GM21717 (cell line): ENCODE results near the gene MCCC1.
A peak's percentile ranks its signal among the peaks of the same experiment; 100 is the strongest.
"Not testable (repeated sequence)": the region's sequence is repeated elsewhere in the genome, so short reads cannot be mapped to it uniquely, and the experiment has no call there.

Experiments used
- ATAC-seq: cut with Tn5 transposase; IDR thresholded peaks from one replicate; pipeline ENCODE4 v1.9.1; 2021; ENCODE audit warnings: mild to moderate bottlenecking, moderate library complexity; ENCODE audit not compliant: unreplicated experiment

MCCC1 gene

DNA sequence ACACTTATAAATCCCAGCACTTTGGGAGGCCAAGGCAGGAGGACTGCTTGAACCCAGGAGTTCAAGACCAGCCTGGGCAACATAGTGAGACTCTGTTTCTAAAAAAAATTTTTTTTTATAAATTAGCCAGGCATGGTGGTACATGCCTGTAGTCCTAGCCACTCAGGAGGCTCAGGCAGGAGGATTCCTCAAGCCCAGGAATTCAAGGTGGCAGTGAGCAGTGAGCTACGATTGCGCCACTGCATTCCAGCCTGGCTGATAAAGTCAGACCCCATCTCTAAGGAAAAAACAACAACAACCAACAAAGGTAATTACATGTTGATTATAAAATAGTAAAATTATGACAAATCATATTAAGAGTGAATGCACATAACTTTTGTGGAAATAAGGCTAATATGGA lies 40.9 kb downstream of the MCCC1 start:
- no peak for ATAC-seq

GRCh38 chr3:183050706-183051105 lies 48.6 kb downstream of the MCCC1 start:
- no peak for ATAC-seq

DNA sequence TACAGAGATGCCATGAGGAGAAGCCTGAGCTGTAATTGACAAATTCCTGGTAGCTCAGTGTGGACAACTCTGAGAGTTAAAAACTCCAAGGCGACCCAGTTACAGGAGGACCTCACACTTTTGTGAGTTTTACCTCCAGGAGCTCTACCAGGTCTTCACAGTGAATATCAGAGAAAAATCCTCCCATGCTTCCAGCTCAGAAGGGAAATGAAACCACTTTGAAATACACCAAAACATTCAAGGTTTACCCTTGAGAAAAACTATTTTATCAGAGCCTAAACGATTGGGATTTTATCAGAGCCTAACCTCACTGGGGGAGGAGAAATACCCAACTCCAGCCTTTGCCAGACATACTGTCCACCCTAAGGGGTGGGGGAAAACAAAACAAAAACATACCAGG lies 52.4 kb downstream of the MCCC1 start:
- ATAC-seq = no peak

GRCh38 chr3:183044547-183045229 lies 54.6 kb downstream of the MCCC1 start:
- ATAC-seq = peak; percentile 96

GRCh38 chr3:183038757-183039156 lies 60.5 kb downstream of the MCCC1 start:
- no peak for ATAC-seq

GRCh38 chr3:183038221-183038620 lies 61.1 kb downstream of the MCCC1 start:
- no peak for ATAC-seq

GRCh38 chr3:183033746-183034145 lies 65.5 kb downstream of the MCCC1 start:
- no peak for ATAC-seq

DNA sequence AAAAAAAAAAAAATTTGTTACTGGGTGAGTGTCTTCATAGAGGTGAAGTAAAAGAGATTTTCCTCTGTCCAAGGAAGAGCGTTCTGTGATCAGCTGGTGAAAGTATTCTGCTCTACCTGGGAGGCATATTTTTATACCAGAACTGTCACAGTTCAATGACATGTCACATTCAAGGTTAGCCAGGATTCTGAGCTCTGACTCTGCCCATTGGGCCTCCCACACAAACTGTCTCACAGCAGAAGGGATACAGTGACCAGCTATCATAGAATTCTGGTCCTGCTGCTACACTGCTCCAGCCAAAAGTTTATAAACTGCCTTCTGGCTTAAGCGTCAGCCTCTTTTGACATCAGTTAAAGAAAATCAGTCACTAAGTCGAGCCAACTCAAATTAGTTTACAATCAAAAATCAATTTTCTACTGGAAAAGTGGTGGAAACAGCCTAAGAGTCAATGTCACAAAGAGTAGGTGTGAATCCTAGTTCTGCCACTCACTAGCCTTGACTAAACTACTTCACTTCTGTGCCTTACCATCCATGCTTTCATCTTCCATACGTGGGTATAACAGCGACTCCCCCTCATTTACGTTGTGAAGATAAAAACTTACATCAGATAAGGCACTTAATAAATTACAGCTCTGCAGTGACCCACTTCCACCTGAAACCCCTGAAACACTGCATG lies 66.3 kb downstream of the MCCC1 start:
- ATAC-seq = no peak

GRCh38 chr3:183031826-183032225 lies 67.5 kb downstream of the MCCC1 start:
- ATAC-seq = no peak

GRCh38 chr3:183028416-183028815 lies 70.9 kb downstream of the MCCC1 start:
- ATAC-seq = no peak

DNA sequence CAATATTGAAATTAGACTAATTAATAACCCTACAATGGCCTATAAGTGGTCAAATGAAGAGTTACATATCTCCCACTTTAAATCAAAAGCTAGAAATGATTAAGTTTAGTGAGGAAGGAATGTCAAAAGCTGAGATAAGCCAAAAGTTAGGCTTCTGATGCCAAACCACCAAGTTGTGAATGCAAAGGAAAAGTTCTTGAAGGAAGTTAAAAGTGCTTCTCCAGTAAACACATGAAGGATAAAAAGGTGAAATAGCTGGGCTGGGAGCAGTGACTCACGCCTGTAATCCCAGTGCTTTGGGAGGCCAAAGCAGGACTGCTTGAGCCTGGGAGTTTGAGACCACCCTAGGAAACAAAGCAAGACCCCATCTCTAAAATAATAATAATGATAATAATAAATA lies 72.0 kb downstream of the MCCC1 start:
- no peak for ATAC-seq

- no peak for ATAC-seq
These were observed 76.3 kb downstream of the MCCC1 start for GRCh38 chr3:183022936-183023516.

- ATAC-seq = no peak
These were observed 80.7 kb downstream of the MCCC1 start for GRCh38 chr3:183018421-183019192.

DNA sequence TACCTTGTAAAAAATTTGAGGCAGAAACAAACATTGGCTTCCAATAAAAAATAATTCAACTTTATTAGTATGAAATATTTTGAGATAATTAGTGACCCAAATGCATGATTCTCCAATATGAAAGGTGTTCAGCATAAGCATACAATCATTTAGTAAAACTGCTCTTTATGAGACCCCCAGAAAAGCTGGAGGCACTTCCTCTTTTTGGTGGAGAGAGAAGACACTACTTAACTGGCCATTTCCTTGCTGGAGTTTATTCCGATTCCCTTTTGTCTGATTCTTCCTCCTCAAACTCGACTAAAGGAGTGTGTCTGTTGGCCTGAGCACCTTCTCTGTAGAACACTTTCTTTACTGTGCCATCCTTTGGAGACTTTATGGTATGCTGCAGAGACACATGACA lies 84.1 kb downstream of the MCCC1 start:
- ATAC-seq = no peak

- no peak for ATAC-seq
These were observed 85.4 kb downstream of the MCCC1 start for GRCh38 chr3:183013856-183014255.

DNA sequence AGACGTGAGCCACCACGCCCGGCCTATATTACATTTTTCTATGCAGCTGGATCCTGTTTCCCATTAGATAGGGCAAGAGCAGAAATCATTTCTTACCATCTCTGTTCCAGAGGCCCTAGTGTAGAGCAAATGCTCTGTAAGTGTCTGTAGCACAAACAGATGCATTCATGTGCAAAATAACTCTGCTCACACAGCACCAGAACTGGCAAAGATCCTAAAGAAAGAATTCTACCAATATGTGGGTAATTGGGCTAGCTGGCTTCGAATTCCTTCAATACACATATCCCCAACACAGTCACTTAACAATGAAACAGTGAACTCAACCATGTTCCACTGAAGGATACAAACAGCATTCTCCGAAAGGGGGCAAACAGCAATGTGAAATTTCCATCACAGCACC lies 86.2 kb downstream of the MCCC1 start:
- ATAC-seq = no peak

DNA sequence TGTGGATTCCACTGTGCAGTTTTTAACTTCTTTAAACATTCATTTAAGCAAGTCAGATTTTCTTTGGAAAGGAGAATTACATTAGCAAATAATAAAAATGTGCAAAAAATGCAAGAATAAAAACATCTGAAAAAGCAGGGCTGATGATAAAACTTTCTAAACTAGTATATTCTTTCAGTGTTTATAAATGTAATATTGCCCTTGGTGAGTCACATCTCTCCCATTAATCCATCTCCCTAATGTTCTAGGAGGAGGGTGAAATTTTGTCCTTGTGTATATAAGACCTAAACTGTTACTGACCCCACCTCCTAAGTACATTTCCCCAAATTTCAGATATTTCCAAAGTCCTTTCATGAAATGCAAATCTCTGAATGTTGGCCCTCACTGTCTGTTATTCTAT lies 90.5 kb downstream of the MCCC1 start:
- ATAC-seq = no peak

DNA sequence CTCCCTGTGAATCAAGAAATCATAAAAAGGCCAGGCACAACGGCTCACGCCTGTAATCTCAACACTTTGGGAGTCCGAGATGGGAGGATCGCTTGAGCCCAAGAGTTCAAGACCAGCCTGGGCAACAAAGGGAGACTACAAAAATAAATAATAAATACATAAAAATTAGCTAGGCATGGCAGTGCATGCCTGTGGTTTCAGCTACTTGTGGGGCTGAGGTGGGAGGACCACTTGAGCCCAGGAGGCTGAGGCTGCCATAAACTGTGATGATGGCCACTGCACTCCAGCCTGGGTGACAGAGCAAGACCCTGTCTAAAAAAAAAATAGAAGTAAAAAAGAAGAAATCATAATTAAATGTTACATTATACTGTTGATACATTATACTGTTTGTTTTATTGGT lies 91.0 kb downstream of the MCCC1 start:
- no peak for ATAC-seq

DNA sequence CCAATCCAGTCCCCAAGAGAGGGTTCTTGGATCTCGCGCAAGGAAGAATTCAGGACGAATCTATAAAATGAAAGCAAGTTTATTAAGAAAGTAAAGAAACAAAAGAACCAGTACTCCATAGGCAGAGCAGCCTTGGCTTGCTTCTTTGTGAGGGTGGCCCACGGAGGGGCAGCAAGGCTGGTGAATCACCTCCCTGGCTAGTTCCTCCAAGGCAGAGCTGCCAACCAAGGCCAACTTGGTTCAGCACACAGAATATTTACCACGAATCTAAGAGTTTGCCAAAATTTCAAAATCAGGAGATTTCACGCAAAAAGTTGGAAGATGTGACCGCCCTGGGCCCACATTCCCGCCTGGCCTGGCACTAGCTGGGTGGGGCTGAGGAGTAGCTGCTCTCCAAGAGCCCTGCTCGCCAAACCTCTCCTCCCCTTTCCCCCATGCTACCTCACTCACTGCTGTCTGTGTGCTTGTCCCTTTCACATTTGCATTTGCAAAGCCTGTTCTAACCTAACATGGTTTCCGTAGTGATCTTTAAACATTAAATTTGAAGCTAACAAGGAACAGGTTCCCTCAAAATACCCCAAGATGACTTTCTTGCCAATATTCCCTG lies 92.8 kb downstream of the MCCC1 start:
- ATAC-seq = no peak

DNA sequence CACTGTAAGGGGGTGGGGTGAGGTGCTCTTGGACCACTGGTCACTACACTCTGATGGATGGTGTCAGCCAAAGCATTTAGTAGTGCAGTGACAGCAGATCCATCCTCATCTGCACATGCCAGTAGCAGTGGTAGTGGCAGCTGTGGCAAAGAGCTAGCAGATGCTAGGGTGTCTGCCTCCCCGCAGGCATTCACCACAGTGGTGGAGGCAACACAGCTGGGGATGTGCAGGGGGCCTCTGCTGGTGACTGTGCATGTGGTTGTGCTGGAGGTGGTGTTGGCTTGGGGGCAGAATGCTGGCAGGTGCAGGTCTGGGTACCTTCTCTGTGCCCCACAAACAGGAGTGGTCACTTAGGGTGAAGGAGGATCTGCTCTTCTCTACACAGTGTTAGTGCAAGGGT lies 99.5 kb downstream of the MCCC1 start:
- no peak for ATAC-seq

DNA sequence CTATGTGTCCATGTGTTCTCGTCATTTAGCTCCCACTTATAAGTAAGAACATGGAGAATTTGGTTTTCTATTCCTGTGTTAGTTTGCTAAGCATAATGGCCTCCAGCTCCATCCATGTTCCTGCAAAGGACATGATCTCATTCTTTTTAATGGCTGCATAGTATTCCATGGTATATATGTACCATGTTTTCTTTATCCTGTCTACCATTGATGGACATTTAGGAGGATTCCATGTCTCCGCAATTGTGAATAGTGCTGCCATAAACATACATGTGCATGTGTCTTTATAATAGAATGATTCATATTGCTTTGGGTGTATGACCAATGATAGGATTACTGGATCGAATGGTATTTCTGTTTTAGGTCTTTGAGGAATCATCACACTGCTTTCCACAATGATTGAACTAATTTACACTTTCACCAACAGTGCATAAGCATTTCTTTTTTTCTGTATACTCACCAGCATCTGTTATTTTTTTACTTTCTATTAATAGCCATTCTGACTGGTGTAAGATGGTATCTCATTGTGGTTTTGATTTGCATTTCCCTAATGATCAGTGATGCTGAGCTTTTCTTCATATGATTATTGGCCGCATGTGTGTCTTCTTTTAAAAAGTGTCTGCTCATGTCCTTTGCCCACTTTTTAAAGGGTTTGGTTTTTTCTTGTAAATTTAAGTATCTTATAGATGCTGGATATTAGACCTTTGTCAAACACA lies 105.7 kb downstream of the MCCC1 start:
- ATAC-seq = not testable (repeated sequence)
